Measurements from ENCODE around the gene CDIP1. TPM values are rescaled to one million over a fixed set of nuclear protein-coding genes. Genes with fewer than 3 reads are reported as not detected.

The CDIP1 gene
- total RNA-seq, 6 donors from 2014 or later = 7.3 to 27.0 (median 21.9) TPM

DNA sequence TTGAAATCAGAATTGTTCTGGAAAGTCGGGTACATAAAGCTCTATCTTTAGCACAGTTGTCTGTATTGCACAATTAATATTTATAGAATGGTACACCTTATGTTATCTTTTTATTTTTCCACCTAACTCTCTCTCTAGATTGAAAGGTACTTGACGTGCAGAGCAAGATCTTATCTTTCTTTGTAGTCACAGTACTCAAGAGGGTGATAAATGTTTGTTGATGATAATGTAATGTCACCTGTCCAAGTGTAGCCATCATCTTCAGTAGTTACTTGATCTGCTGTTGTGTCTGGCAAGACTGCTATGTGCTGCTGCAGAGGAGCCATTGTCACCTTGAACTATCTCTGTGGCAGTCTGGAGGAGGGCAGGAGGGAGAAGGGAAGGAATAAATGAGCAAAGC, 57.0 kb downstream of the CDIP1 start:
- DNase-seq (no peak), ATAC-seq (ENCODE audit: low FRiP score in 2 of 2) (no peak)
- H3K4me3 ChIP-seq = no peak overlapping the region
- peaks cover 0 to 20% (median 11%) of the 10 kb centered on the region in 4 donors for H3K36me3 ChIP-seq
- H3K27me3 ChIP-seq = no peaks in the 10 kb centered on the region
- H3K9me3 ChIP-seq = no peaks in the 10 kb centered on the region
- H3K27ac ChIP-seq = no peak overlapping the region
- WGBS, 2 donors = 61 to 65% methylated on average over 2 of the region's 2 CpGs
- H3K4me1 ChIP-seq = peaks cover 7 to 35% (median 17%) of the 10 kb centered on the region in 4 donors
- TF ChIP-seq POLR2AphosphoS5 (IDR thresholded peaks at IDR 0.05) (no peak), EP300 (IDR thresholded peaks at IDR 0.05) (no peak), POLR2A (IDR thresholded peaks at IDR 0.05) (no peak)
- TF ChIP-seq, protein P1, sequence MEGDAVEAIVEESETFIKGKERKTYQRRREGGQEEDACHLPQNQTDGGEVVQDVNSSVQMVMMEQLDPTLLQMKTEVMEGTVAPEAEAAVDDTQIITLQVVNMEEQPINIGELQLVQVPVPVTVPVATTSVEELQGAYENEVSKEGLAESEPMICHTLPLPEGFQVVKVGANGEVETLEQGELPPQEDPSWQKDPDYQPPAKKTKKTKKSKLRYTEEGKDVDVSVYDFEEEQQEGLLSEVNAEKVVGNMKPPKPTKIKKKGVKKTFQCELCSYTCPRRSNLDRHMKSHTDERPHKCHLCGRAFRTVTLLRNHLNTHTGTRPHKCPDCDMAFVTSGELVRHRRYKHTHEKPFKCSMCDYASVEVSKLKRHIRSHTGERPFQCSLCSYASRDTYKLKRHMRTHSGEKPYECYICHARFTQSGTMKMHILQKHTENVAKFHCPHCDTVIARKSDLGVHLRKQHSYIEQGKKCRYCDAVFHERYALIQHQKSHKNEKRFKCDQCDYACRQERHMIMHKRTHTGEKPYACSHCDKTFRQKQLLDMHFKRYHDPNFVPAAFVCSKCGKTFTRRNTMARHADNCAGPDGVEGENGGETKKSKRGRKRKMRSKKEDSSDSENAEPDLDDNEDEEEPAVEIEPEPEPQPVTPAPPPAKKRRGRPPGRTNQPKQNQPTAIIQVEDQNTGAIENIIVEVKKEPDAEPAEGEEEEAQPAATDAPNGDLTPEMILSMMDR (IDR thresholded peaks at IDR 0.05) = no peak

DNA sequence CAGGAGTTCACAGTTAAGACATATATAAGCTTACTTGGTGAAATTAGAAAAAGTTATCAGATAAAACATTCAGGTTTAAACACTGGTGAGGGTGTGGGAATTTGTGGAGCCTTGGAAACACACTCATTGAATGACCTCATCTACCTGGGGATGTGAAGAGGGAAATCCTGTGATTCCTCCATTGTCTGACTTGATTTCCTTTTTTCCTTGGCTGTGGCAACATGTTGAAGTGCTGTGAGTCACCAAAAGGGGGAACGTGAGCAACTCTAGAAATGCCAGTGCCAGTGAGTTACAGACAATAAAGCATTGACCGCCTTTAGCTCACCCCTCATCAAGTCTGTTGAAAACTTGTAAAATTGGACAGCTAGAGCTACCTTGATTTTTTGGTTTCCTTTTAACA, 60.6 kb downstream of the CDIP1 start:
- 44 to 63% methylated on average over 2 of the region's 2 CpGs for WGBS, 2 donors
- peak in 1 of 2 donors; percentile 32 for DNase-seq

DNA sequence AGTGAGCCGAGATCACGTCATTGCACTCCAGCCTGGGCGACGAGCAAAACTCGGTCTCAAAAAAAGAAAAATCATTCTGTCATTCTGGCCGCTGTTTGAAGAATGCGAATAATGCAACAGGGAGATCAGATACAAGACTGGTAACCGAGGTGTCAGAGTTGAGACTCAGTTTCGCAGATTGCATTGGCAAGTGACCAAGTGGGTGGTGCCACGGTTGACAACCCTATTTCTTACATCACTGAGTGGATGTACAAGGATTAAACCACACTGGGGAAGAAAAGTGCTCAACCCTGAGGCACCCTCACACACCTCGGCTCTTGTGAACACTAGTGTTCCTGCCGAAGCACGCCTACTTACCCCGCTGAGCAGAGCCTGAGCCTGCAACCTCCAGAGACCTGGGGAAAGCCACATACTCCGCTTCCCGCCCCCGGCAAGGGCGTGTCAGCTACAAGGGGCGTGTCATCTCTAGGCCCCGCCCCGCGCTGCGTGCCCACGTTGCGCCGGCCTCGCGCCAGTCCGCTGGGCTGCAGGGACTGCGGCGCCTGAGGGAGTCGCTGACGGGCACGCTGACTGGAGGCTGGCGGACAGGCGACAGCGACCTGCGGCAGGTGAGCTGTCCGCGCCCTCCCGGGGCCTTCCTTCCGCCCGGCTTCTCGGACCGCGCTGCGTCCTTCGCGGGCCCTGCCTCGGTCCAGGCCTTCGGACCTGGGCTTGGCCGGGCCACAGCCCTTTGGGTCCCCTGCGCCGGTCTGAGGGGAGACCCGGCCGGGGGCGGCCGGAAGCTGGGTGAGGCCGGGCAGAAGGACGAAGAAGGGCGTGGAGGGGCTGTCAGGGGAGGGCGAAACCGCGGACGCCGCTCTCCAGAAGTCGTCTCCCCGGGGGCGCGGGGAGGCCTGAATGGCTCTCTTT, 62.4 kb downstream of the CDIP1 start, which contains the start of gene HMOX2:
Gene HMOX2, plus strand, starts transcription at position 519 of the 909 bp plus-strand sequence. CDS start 29,127 bp downstream, outside the sequence.
- WGBS, 2 donors = 15 to 49% methylated on average over 13 to 40 of the region's 70 CpGs
- Histone ChIP-seq H3K9me3 (no peaks in the 10 kb centered on the region), H3K27me3 (no peaks in the 10 kb centered on the region), H3K27ac (peak within 1 kb of the TSS; percentile 87 to 96 (median 90)), H3K4me3 (peak within 1 kb of the TSS; percentile 71 to 100 (median 86)), H3K4me1 (peaks cover 29 to 48% (median 33%) of the 10 kb centered on the region in 4 donors), H3K36me3 (no peaks in the 10 kb centered on the region)
- peak in 1 of 4 donors; percentile 41 for TF ChIP-seq EP300 (IDR thresholded peaks at IDR 0.05)
- peak in 3 of 4 donors; percentile 75 to 98 (median 87) for TF ChIP-seq POLR2A (IDR thresholded peaks at IDR 0.05)
- TF ChIP-seq, protein P1 (IDR thresholded peaks at IDR 0.05) = peak in 5 of 6 experiments; percentile 23 to 65 (median 58)
- peak; percentile 84 to 98 for TF ChIP-seq POLR2AphosphoS5 (IDR thresholded peaks at IDR 0.05)
- peak; percentile 97 to 99 for DNase-seq
- peak; percentile 97 for ATAC-seq (ENCODE audit: low FRiP score in 2 of 2)

More for the DNA sequence above, 60.6 kb downstream of the CDIP1 start:
- Histone ChIP-seq H3K9me3 (no peaks in the 10 kb centered on the region), H3K4me1 (peaks cover 29 to 60% (median 33%) of the 10 kb centered on the region in 4 donors), H3K27ac (peak overlapping the region in 2 of 4 donors; percentile 1 to 96), H3K36me3 (no peaks in the 10 kb centered on the region), H3K4me3 (peak overlapping the region in 1 of 4 donors; percentile 1), H3K27me3 (no peaks in the 10 kb centered on the region)
- TF ChIP-seq, protein P1 (IDR thresholded peaks at IDR 0.05) = peak in 1 of 6 experiments; percentile 19
- TF ChIP-seq POLR2AphosphoS5 (IDR thresholded peaks at IDR 0.05) (no peak), EP300 (IDR thresholded peaks at IDR 0.05) (no peak)
- no peak for ATAC-seq (ENCODE audit: low FRiP score in 2 of 2)

DNA sequence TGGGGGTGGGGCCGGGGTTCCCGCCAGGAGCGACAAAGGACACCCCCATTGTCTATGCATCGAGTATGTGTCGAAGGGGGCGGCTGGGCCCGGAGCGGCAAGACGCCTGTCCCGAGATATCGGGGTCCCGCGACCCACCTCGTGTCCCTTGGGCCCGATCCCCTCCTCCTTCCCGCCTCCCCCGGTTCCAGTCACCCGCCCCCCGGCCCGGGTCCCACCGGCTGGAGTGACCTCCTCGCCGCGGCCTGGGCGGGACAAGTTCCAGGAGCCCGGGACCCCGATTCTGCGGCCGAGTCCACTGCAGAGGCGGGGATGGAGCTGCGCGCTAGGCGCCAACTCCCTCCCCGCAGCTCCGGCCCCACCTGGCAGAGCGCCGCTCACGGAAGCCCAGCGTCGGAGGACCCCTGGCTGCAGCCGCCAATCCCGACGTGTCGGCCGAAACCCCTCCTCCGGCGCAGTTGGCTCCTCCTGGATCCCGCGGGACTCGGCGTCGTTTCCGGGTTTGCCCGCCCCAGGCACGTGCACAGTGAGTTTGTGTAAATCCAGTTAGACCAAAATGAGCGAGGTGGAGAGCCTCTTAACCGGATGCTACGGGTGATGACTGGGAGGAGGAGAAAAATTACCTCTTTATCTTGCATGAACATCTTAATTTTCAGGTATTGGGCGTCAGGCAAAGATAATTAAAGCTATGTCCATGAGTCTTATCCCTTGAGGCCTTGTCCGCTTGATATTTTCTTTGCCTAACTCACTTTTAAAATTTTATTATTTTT, 64.2 kb downstream of the CDIP1 start, which contains the start of gene NMRAL1:
Gene NMRAL1, minus strand, starts transcription at position 434 of the 770 bp plus-strand sequence. CDS start 493 bp downstream, outside the sequence.
- Histone ChIP-seq H3K27me3 (no peaks in the 10 kb centered on the region), H3K4me1 (peaks cover 29 to 48% (median 33%) of the 10 kb centered on the region in 4 donors), H3K9me3 (no peaks in the 10 kb centered on the region), H3K36me3 (peaks cover 0 to 2% (median 1%) of the 10 kb centered on the region in 4 donors), H3K4me3 (peak within 1 kb of the TSS; percentile 53 to 89 (median 73)), H3K27ac (peak within 1 kb of the TSS; percentile 75 to 87 (median 84))
- ATAC-seq (ENCODE audit: low FRiP score in 2 of 2) = peak; percentile 85
- TF ChIP-seq POLR2A (IDR thresholded peaks at IDR 0.05) (peak in 1 of 4 donors; percentile 76), POLR2AphosphoS5 (IDR thresholded peaks at IDR 0.05) (peak; percentile 71 to 85), EP300 (IDR thresholded peaks at IDR 0.05) (peak in 1 of 4 donors; percentile 24)
- TF ChIP-seq, protein P1 (IDR thresholded peaks at IDR 0.05) = peak in 3 of 6 experiments; percentile 8 to 43 (median 19)
- WGBS, 2 donors = 3 to 20% methylated on average over 5 to 58 of the region's 60 CpGs
- DNase-seq = peak; percentile 96

Measured in upper lobe of left lung (tissue), 6 donors.